HepG2 (cell line): ENCODE measurements around the gene TMEM63B. TPM values are rescaled to one million over a fixed set of nuclear protein-coding genes. Genes with fewer than 3 reads are reported as not detected.

Experiments
- BRF2 ChIP-seq: sonication (generic); formaldehyde crosslinking; IDR thresholded peaks from 2 replicates; pipeline ENCODE4 v1.8.1; 2022; ENCODE audit warnings: mild to moderate bottlenecking, missing genetic modification reagents
- CREB1 ChIP-seq, 2 experiments: fragments of 450-650 bp in 1 of 2; IDR thresholded peaks; 2 replicates each; pipeline ENCODE4 v1.6.1; 2016 to 2017; ENCODE audit warnings: control low read depth in 1 of 2, mild to moderate bottlenecking in 1 of 2, missing compliant biosample characterization in 1 of 2, missing genetic modification characterization in 1 of 2
- GFI1 ChIP-seq: sonication (generic); formaldehyde crosslinking; IDR thresholded peaks from 2 replicates; pipeline ENCODE4 v1.5.0; 2020; ENCODE audit warnings: missing genetic modification reagents, mild to moderate bottlenecking, borderline replicate concordance
- HOXA5 ChIP-seq: sonication (generic); formaldehyde crosslinking; IDR thresholded peaks from 2 replicates; pipeline ENCODE4 v1.4.0; 2020; ENCODE audit warnings: missing genetic modification reagents
- IKZF4 ChIP-seq: sonication (generic); formaldehyde crosslinking; IDR thresholded peaks from 2 replicates; pipeline ENCODE4 v1.5.1; 2020; ENCODE audit warnings: borderline replicate concordance, mild to moderate bottlenecking, low read depth, missing genetic modification reagents; ENCODE audit errors: not compliant biosample characterization
- PCBP1 ChIP-seq: fragments of 200-400 bp; formaldehyde crosslinking; IDR thresholded peaks from 2 replicates; pipeline ENCODE4 v1.6.1; 2017; ENCODE audit warnings: mild to moderate bottlenecking, low read depth, low read length, borderline replicate concordance
- PRDM4 ChIP-seq: sonication (generic); formaldehyde crosslinking; IDR thresholded peaks from 2 replicates; pipeline ENCODE4 v1.9.0; 2021; ENCODE audit warnings: missing genetic modification reagents, borderline replicate concordance
- RBAK ChIP-seq: sonication (generic); formaldehyde crosslinking; IDR thresholded peaks from 2 replicates; pipeline ENCODE4 v1.5.1; 2020; ENCODE audit warnings: mild to moderate bottlenecking, missing genetic modification reagents
- TGIF2 ChIP-seq: IDR thresholded peaks from 2 replicates; pipeline ENCODE4 v1.6.1; 2016; ENCODE audit warnings: control low read depth, missing compliant biosample characterization
- ZBTB46 ChIP-seq: sonication (generic); formaldehyde crosslinking; IDR thresholded peaks from 2 replicates; pipeline ENCODE4 v1.4.0; 2020; ENCODE audit warnings: mild to moderate bottlenecking, missing genetic modification reagents, borderline replicate concordance
- ZFP36L2 ChIP-seq: sonication (generic); formaldehyde crosslinking; IDR thresholded peaks from 2 replicates; pipeline ENCODE4 v1.4.0; 2020; ENCODE audit warnings: missing genetic modification reagents
- ZNF335 ChIP-seq: sonication (generic); formaldehyde crosslinking; IDR thresholded peaks from 2 replicates; pipeline ENCODE4 v1.4.0; 2020; ENCODE audit warnings: missing genetic modification reagents
- ZNF350 ChIP-seq: sonication (generic); formaldehyde crosslinking; IDR thresholded peaks from 2 replicates; pipeline ENCODE4 v1.4.0; 2020; ENCODE audit warnings: mild to moderate bottlenecking, low read depth, missing genetic modification reagents, borderline replicate concordance
- ZNF550 ChIP-seq: sonication (generic); formaldehyde crosslinking; IDR thresholded peaks from 2 replicates; pipeline ENCODE4 v1.4.0; 2020; ENCODE audit warnings: mild to moderate bottlenecking, missing genetic modification reagents, borderline replicate concordance
- polyA plus RNA-seq, 8 experiments: library from polyadenylated mRNA; depleted of rRNA in 3 of 8; stranded (reverse) in 7 of 8; unstranded in 1 of 8; fragments of >200 nt; fragmentation: Illumina TruSeq in 4 of 8; extraction: Trizol in 4 of 8; gene quantifications; 2 replicates each; pipeline versions ENCODE4 v1.2.1 to v1.2.3, GENCODE V29; 2011 to 2016; ENCODE audit warnings: low read depth in 4 of 8, missing spikeins in 1 of 8, mixed read lengths in 1 of 8; ENCODE audit not compliant: insufficient read depth in 1 of 8
- total RNA-seq, 5 experiments: library from RNA; depleted of rRNA; stranded (reverse); fragments of >200 nt; fragmentation: Illumina TruSeq; extraction: Trizol; gene quantifications; 2 replicates each; pipeline ENCODE4 v1.2.3, GENCODE V29; 2016; ENCODE audit warnings: low read depth in 1 of 5
- TF ChIP-seq, protein P1 (sequence below): sonication (generic); formaldehyde crosslinking; conservative IDR thresholded peaks from 2 replicates; pipeline ENCODE4 v1.8.0; 2022; ENCODE audit warnings: low read depth, missing genetic modification reagents
- TF ChIP-seq, protein P2 (sequence below): sonication (generic); formaldehyde crosslinking; IDR thresholded peaks from 2 replicates; pipeline ENCODE4 v1.4.0; 2020; ENCODE audit warnings: mild to moderate bottlenecking, missing genetic modification reagents, borderline replicate concordance

Gene TMEM63B
- total and polyA plus RNA-seq, 2 of the 13 experiments (the other 11 are each of a cell fraction or from before 2014, with no cell fraction given) = 27.4 to 75.8 TPM

- no peak for TF ChIP-seq ZNF550 (CRISPR knock-in tag)
- TF ChIP-seq GFI1 (CRISPR knock-in tag) = peak; percentile 39; the same call in 1 of the 2 replicates
- TF ChIP-seq ZFP36L2 (CRISPR knock-in tag) = no peak
- no peak for TF ChIP-seq BRF2 (CRISPR knock-in tag)
- TF ChIP-seq, protein P1, sequence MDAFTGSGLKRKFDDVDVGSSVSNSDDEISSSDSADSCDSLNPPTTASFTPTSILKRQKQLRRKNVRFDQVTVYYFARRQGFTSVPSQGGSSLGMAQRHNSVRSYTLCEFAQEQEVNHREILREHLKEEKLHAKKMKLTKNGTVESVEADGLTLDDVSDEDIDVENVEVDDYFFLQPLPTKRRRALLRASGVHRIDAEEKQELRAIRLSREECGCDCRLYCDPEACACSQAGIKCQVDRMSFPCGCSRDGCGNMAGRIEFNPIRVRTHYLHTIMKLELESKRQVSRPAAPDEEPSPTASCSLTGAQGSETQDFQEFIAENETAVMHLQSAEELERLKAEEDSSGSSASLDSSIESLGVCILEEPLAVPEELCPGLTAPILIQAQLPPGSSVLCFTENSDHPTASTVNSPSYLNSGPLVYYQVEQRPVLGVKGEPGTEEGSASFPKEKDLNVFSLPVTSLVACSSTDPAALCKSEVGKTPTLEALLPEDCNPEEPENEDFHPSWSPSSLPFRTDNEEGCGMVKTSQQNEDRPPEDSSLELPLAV (CRISPR knock-in tag) = no peak
- no peak for TF ChIP-seq CREB1 (IDR thresholded peaks at IDR 0.05)
- TF ChIP-seq CREB1 (CRISPR knock-in tag; IDR thresholded peaks at IDR 0.05) = no peak
- TF ChIP-seq HOXA5 (CRISPR knock-in tag) = no peak
- no peak for TF ChIP-seq TGIF2 (CRISPR knock-in tag)
- TF ChIP-seq, protein P2, sequence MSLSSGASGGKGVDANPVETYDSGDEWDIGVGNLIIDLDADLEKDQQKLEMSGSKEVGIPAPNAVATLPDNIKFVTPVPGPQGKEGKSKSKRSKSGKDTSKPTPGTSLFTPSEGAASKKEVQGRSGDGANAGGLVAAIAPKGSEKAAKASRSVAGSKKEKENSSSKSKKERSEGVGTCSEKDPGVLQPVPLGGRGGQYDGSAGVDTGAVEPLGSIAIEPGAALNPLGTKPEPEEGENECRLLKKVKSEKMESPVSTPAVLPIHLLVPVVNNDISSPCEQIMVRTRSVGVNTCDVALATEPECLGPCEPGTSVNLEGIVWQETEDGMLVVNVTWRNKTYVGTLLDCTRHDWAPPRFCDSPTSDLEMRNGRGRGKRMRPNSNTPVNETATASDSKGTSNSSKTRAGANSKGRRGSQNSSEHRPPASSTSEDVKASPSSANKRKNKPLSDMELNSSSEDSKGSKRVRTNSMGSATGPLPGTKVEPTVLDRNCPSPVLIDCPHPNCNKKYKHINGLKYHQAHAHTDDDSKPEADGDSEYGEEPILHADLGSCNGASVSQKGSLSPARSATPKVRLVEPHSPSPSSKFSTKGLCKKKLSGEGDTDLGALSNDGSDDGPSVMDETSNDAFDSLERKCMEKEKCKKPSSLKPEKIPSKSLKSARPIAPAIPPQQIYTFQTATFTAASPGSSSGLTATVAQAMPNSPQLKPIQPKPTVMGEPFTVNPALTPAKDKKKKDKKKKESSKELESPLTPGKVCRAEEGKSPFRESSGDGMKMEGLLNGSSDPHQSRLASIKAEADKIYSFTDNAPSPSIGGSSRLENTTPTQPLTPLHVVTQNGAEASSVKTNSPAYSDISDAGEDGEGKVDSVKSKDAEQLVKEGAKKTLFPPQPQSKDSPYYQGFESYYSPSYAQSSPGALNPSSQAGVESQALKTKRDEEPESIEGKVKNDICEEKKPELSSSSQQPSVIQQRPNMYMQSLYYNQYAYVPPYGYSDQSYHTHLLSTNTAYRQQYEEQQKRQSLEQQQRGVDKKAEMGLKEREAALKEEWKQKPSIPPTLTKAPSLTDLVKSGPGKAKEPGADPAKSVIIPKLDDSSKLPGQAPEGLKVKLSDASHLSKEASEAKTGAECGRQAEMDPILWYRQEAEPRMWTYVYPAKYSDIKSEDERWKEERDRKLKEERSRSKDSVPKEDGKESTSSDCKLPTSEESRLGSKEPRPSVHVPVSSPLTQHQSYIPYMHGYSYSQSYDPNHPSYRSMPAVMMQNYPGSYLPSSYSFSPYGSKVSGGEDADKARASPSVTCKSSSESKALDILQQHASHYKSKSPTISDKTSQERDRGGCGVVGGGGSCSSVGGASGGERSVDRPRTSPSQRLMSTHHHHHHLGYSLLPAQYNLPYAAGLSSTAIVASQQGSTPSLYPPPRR (CRISPR knock-in tag) = peak; percentile 43; the same call in 1 of the 2 replicates
- no peak for TF ChIP-seq IKZF4 (CRISPR knock-in tag)
- no peak for TF ChIP-seq PCBP1
- TF ChIP-seq ZNF350 = no peak
- TF ChIP-seq RBAK (CRISPR knock-in tag) = no peak
- TF ChIP-seq ZNF335 (CRISPR knock-in tag) = no peak
- TF ChIP-seq ZBTB46 (CRISPR knock-in tag) = no peak
- TF ChIP-seq PRDM4 (CRISPR knock-in tag) = no peak
Observed at GRCh38 chr6:44099192-44099591, 28.2 kb upstream of the TMEM63B start (continued).
